ENCODE results near the gene GLRA1. TPM values are rescaled to one million over a fixed set of nuclear protein-coding genes. Genes with fewer than 3 reads are reported as not detected.

Gene GLRA1
- not detected for total RNA-seq
- total RNA-seq (2013): not detected

DNA sequence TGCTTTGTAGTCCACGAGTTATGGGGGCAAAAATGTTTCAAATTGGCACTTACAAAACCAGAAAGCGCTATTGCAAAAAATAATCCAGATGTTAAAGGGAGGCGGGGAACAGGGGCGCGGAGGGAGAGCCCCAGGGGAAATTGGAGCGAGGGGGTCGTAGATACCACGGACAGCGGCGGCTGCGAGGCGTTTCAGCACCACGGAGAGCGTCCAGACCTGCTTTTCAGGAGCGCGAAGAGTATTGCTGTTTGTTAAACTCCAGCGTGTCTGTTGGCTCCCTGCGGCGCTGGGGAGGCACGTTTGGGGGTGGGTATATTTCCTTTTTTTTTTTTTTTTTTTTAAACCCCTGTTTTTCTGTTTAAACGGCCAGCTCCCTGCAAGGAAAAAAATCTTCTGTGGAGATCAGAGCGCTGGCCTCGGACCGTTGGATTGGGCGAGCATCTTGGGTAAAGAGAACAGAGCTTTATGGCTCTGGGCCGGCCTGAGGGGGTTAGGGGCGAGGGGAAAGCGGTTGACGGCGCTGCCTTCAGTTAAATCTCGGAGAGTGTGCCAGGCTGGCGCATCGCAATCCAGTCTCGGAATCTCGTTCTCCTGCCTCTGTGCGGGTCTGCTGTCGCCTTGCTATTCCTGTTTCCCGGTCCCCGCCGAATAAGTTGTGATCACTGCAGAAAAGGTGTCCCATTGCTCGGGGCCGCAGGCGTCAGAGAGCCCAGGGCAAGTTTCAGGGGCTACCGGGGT is at the start of gene GLRA1:
Gene GLRA1, minus strand, starts transcription at position 288 of the 738 bp plus-strand sequence. CDS start 302 bp downstream, outside the sequence.
- WGBS (ENCODE audit: insufficient coverage): 13% methylated on average over 44 of the region's 44 CpGs

DNA sequence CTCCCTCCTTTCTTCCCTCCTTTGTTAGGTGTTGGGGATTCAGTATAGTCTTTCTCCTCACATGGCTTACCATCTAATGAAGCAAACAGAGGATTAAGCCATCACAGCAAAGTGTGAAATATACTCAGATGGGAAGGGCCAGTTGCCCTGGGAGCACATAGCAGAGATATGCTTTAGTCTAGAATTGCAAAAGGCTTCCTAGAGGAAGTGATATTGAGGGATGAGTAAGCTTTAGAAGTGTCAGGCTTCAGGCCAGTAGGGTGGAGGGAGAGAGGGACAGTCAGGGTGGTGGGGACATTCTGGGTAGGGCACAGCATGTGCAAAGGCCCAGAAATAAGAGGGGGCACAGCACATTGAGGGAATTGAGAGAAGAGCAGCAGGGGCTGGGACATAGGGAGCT is 46.2 kb upstream of the GLRA1 start:
- intact Hi-C loops (cut with micrococcal nuclease): no loop called here
- no peaks in the 10 kb centered on the region for H3K36me3 Mint-ChIP-seq
- H3K27me3 Mint-ChIP-seq (ENCODE audit: low read depth in 2 of 2): no peaks in the 10 kb centered on the region
- H3K36me3 ChIP-seq (ENCODE audit: control insufficient read depth, insufficient read depth, low read length): no peaks in the 10 kb centered on the region
- no peaks in the 10 kb centered on the region for H3K4me1 ChIP-seq (ENCODE audit: control insufficient read depth, insufficient read depth, low read length)
- H3K9me3 Mint-ChIP-seq: peaks cover 0 to 2% of the 10 kb centered on the region in 2 donors
- H3K4me3 ChIP-seq (ENCODE audit: low read length): no peak overlapping the region
- H3K4me3 Mint-ChIP-seq: no peak overlapping the region
- TF ChIP-seq, protein P1, sequence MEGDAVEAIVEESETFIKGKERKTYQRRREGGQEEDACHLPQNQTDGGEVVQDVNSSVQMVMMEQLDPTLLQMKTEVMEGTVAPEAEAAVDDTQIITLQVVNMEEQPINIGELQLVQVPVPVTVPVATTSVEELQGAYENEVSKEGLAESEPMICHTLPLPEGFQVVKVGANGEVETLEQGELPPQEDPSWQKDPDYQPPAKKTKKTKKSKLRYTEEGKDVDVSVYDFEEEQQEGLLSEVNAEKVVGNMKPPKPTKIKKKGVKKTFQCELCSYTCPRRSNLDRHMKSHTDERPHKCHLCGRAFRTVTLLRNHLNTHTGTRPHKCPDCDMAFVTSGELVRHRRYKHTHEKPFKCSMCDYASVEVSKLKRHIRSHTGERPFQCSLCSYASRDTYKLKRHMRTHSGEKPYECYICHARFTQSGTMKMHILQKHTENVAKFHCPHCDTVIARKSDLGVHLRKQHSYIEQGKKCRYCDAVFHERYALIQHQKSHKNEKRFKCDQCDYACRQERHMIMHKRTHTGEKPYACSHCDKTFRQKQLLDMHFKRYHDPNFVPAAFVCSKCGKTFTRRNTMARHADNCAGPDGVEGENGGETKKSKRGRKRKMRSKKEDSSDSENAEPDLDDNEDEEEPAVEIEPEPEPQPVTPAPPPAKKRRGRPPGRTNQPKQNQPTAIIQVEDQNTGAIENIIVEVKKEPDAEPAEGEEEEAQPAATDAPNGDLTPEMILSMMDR (IDR thresholded peaks at IDR 0.05): no peak
- no peaks in the 10 kb centered on the region for H3K4me1 Mint-ChIP-seq
- no peak overlapping the region for H3K27ac ChIP-seq (ENCODE audit: low read length)
- no peaks in the 10 kb centered on the region for H3K27me3 ChIP-seq (ENCODE audit: control insufficient read depth, insufficient read depth, low read length)
- H3K9me3 ChIP-seq (ENCODE audit: control insufficient read depth, insufficient read depth, low read length): peaks cover 3% of the 10 kb centered on the region
- DNase-seq (no peak), ATAC-seq (no peak)
- no peak overlapping the region for H3K27ac Mint-ChIP-seq

More for the DNA sequence above, at the start of gene GLRA1:
- no peaks in the 10 kb centered on the region for H3K36me3 ChIP-seq (ENCODE audit: control insufficient read depth, insufficient read depth, low read length)
- intact Hi-C loops (cut with micrococcal nuclease): no loop called here
- no peak within 1 kb of the TSS for H3K4me3 ChIP-seq (ENCODE audit: low read length)
- H3K27me3 ChIP-seq (ENCODE audit: control insufficient read depth, insufficient read depth, low read length): peaks cover 14% of the 10 kb centered on the region
- H3K27me3 Mint-ChIP-seq (ENCODE audit: low read depth in 2 of 2): peaks cover 18 to 25% of the 10 kb centered on the region in 2 donors
- TF ChIP-seq, protein P1 (IDR thresholded peaks at IDR 0.05): no peak
- H3K4me1 ChIP-seq (ENCODE audit: control insufficient read depth, insufficient read depth, low read length): no peaks in the 10 kb centered on the region
- DNase-seq (peak; percentile 32 to 75), ATAC-seq (peak; percentile 72)
- H3K27ac ChIP-seq (ENCODE audit: low read length): no peak within 1 kb of the TSS
- H3K36me3 Mint-ChIP-seq: peaks cover 11% of the 10 kb centered on the region
- peaks cover 2% of the 10 kb centered on the region for H3K9me3 ChIP-seq (ENCODE audit: control insufficient read depth, insufficient read depth, low read length)
- H3K9me3 Mint-ChIP-seq: peaks cover 0 to 2% of the 10 kb centered on the region in 2 donors
- H3K27ac Mint-ChIP-seq: no peak within 1 kb of the TSS
- no peak within 1 kb of the TSS for H3K4me3 Mint-ChIP-seq
- H3K4me1 Mint-ChIP-seq: no peaks in the 10 kb centered on the region

DNA sequence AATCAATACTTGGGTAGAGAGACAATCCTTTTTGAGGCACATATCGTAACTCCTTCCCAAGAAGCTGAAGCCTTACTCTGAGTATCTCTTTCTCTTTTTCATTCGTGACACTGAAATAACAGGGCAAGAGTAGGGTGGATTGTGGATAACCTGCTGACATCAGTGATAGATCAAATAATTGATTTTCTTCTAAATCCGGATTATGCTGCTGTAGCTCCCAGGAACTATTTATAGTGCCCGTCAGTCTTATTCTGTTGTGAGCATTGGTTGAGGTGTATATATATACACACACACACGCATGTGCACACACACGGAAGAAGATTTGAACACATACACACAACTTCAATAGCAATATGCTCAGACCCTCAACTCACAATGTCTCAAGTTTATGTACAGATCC is 43.2 kb upstream of the GLRA1 start:
- ATAC-seq (no peak), DNase-seq (no peak)
- no peaks in the 10 kb centered on the region for H3K27me3 Mint-ChIP-seq (ENCODE audit: low read depth in 2 of 2)
- 63% methylated on average over 1 of the region's 6 CpGs for WGBS (ENCODE audit: insufficient coverage)
- intact Hi-C loops (cut with micrococcal nuclease): no loop called here
- Histone ChIP-seq H3K27me3 (ENCODE audit: control insufficient read depth, insufficient read depth, low read length) (no peaks in the 10 kb centered on the region), H3K36me3 (ENCODE audit: control insufficient read depth, insufficient read depth, low read length) (no peaks in the 10 kb centered on the region), H3K4me3 (ENCODE audit: low read length) (no peak overlapping the region), H3K9me3 (ENCODE audit: control insufficient read depth, insufficient read depth, low read length) (peaks cover 3% of the 10 kb centered on the region), H3K4me1 (ENCODE audit: control insufficient read depth, insufficient read depth, low read length) (no peaks in the 10 kb centered on the region), H3K27ac (ENCODE audit: low read length) (no peak overlapping the region)
- TF ChIP-seq, protein P1 (IDR thresholded peaks at IDR 0.05): no peak
- H3K9me3 Mint-ChIP-seq: peaks cover 0 to 2% of the 10 kb centered on the region in 2 donors
- no peak overlapping the region for H3K4me3 Mint-ChIP-seq
- no peak overlapping the region for H3K27ac Mint-ChIP-seq
- no peaks in the 10 kb centered on the region for H3K4me1 Mint-ChIP-seq
- no peaks in the 10 kb centered on the region for H3K36me3 Mint-ChIP-seq

DNA sequence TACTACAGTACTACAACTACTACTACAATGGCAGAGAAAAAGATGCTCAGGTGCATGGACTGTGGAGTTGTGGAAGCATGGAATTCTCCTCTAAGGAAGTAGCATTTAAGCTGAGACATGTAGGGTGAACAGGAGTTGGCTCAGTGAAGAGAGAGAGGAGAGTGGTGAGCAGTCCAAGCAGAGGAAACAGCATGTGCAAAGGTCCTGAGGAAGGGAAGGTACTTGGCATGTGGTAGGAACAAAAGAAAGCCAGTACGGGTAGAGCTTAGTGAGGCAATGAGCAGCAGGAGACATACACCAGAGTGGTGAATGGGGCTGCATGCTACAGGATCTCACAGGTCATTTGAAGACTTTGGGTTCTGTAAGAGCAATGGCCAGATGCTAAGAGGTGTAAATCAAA is 41.4 kb upstream of the GLRA1 start:
- intact Hi-C loops (cut with micrococcal nuclease): no loop called here
- H3K27me3 Mint-ChIP-seq (ENCODE audit: low read depth in 2 of 2): no peaks in the 10 kb centered on the region

More for the DNA sequence above, 41.4 kb upstream of the GLRA1 start:
- H3K4me3 Mint-ChIP-seq: no peak overlapping the region
- DNase-seq: no peak
- no peaks in the 10 kb centered on the region for H3K4me1 ChIP-seq (ENCODE audit: control insufficient read depth, insufficient read depth, low read length)
- no peaks in the 10 kb centered on the region for H3K36me3 ChIP-seq (ENCODE audit: control insufficient read depth, insufficient read depth, low read length)
- TF ChIP-seq, protein P1 (IDR thresholded peaks at IDR 0.05): no peak
- WGBS (ENCODE audit: insufficient coverage): 87% methylated on average over 1 of the region's 1 CpG
- H3K27me3 ChIP-seq (ENCODE audit: control insufficient read depth, insufficient read depth, low read length): no peaks in the 10 kb centered on the region
- ATAC-seq: no peak
- no peaks in the 10 kb centered on the region for H3K4me1 Mint-ChIP-seq
- no peaks in the 10 kb centered on the region for H3K36me3 Mint-ChIP-seq
- H3K4me3 ChIP-seq (ENCODE audit: low read length): no peak overlapping the region
- H3K9me3 Mint-ChIP-seq: peaks cover 0 to 2% of the 10 kb centered on the region in 2 donors
- H3K9me3 ChIP-seq (ENCODE audit: control insufficient read depth, insufficient read depth, low read length): peaks cover 3% of the 10 kb centered on the region
- no peak overlapping the region for H3K27ac ChIP-seq (ENCODE audit: low read length)
- H3K27ac Mint-ChIP-seq: no peak overlapping the region
